AG08396 (cell line): ENCODE results near the gene UTF1.

ENCODE experiments used
- DNase-seq: peaks from one replicate; pipeline ENCODE4 v3.0.0; 2012; ENCODE audit warnings: low spot score, mixed read lengths

UTF1 gene, protein sequence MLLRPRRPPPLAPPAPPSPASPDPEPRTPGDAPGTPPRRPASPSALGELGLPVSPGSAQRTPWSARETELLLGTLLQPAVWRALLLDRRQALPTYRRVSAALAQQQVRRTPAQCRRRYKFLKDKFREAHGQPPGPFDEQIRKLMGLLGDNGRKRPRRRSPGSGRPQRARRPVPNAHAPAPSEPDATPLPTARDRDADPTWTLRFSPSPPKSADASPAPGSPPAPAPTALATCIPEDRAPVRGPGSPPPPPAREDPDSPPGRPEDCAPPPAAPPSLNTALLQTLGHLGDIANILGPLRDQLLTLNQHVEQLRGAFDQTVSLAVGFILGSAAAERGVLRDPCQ

DNA sequence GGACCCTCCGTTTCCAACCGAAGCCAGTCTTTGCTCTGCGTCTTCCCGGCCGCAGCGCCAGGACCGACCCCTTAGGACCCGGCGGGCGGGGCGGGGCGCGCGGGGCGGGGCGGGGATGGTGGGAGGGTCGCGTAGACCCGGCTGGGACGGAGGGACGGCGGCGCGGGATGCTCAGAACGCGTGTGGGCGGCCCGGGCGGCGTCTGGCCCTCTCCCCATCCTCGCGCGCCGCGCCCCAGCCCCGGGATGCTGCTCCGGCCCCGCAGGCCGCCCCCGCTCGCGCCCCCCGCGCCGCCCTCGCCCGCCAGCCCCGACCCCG, at the start of gene UTF1:
Gene UTF1 (plus strand): TSS at position 174 of the 318 bp plus-strand sequence. CDS start 72 bp downstream, at position 246.
- DNase-seq: no peak

DNA sequence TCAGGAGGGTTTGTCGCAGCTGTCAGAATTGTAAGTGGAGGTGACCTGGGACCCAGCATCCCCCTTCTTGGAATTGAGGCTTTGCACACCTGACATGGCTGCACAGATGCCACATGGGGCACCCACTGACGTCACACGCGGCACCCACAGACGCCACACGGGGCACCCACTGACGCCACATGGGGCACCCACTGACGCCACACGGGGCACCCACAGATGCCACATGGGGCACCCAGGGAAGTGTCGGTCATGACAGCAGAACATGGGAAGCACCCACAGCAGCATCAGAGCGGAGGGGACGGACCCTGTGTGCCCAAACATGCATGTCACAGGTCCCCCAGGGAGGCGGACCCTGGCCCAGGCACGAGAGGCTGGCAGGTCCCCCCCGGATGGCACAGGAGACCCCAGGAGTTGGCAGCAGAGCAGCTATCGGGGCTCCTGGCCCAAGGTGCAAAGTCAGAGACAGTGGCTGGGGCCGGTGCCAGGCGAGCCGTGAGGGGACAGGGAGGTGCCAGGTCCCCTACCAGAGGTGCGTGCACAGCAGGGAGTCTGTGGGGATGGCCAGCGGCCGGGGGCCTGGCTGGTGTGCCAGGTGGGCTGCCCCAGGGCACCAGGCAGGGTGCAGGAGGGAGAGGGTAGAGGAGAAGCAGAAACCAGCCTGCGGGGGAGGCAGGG, 48.9 kb upstream of the UTF1 start:
- no peak for DNase-seq

- DNase-seq: no peak
These were observed 47.8 kb upstream of the UTF1 start for GRCh38 chr10:133182190-133182589.

GRCh38 chr10:133182791-133183645, 47.0 kb upstream of the UTF1 start:
- no peak for DNase-seq

DNA sequence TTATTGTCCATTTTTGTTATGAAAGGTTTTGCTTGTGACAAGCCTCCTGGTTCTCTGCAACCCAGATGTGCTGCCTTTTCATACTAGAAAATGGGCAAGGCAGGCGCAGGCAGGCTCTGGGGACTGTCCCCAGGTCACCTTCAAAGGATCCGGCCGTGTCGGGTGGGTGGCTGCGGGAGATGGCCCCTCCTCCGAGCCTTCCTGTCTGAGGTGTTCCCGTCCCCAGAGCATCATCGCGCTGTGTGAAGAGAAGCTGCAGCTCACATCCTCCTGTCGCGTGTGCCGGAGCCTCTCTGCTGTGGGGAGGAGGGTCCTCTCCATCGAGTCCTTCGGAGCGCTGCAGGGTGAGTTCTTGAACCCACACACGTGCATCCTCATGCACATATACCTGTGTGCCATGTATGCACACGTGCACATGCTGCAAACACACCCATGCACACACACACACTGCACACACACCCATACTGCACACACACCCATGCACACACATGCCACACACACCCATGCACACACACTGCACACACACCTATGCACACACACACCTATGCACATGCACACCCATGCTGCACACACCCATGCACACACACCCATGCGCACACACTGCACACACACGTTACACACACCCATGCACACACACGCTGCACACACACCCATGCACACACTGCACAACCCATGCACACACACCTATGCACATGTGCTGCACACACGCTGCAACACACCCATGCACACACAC, 46.2 kb upstream of the UTF1 start:
- no peak for DNase-seq

- DNase-seq: no peak
These were observed 45.3 kb upstream of the UTF1 start for GRCh38 chr10:133184591-133185244.

- no peak for DNase-seq
These were observed 44.6 kb upstream of the UTF1 start for GRCh38 chr10:133185421-133185820.

DNA sequence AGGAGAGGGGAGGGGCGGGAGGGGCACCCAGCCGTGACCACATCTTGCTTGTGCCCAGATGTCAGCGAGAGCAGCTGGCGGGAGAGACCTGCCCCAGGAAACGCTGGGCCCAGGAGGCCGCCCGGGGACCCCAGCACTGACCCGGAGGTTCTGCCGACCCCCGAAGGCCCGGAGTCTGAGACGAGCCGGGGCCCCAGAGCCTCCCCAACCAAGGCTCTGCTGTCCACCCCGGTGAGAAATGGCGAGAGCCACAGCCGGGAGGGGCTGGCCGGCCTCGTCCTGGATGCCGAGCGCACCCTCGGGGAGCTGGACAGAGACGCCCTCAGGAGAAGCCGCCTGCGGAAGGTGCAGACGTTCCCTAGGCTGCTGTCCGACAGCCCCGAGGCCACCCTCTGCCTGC, 44.1 kb upstream of the UTF1 start:
- no peak for DNase-seq

DNA sequence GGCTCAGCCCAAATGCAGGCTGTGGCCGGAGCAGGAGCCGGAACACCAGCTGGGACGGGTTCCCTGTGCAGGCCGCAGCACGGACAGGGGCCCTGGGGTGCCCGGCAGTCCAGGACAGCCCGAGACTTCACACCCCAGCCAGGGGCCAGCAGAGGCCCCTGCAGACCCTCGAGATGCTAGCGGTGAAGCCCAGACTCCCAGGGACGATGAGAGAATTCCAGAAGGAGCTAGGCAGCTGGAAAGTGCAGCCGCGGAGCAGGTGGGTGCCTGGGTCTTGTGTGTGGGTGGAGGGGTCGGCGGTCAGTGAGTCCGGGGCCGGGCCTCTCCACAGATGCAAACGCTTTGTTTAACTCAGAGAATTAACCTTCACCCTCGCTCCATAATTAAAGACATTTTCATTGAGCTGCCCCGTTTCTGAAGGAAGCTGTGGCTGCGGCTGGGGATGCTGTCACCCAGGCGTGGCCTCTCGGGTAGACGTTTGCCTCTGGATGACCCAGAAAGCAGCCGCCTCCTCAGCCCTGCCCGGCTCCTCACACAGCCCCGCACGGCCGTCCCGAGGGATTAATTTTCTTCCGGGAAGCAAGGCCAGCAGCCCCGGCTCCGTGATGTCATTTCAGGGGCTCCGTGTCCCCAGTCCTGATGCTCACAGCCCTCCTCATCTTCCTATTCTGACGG, 43.5 kb upstream of the UTF1 start:
- no peak for DNase-seq

DNA sequence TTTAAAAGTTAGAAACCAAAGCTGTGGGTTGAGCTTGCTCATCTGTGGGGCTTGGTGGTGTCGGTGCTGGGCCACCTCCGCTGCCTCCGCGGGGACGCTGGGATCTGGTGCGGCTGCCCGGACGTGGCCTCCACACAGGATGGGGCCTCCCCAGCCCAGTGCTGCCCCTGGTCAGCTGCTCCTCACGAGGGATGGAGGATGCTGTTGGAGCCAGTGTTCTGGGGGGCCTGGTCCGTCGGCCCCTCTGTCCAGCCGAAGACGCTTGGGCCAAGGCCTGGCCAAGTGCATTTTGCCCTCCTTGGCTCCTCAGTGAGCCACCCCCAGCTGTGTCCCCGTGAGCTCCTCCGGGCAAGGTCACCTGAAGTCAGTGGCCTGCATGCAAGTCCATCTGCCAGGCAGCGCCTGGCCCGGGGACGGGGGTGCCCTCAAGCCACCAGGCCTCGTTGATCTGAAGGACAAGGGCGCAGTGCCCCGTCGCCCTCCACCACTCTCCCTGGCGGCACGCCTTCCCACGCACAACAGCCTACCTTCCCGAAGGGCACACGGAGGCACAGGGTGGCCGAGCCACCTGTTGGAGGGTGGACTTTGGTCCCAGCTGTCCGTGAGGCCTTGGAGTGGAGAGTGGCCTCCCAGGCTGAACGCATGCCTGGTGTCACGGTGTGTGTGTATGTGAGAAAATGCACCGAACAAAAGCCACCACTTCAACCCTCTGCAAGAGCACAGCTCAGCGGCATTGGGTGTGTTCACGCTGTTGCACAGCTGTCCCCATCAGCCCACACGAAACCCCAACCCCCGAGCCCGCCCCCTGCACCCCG, 42.7 kb upstream of the UTF1 start:
- no peak for DNase-seq

GRCh38 chr10:133187906-133188681, 41.9 kb upstream of the UTF1 start:
- no peak for DNase-seq

GRCh38 chr10:133189256-133189655, 40.8 kb upstream of the UTF1 start:
- DNase-seq: no peak

DNA sequence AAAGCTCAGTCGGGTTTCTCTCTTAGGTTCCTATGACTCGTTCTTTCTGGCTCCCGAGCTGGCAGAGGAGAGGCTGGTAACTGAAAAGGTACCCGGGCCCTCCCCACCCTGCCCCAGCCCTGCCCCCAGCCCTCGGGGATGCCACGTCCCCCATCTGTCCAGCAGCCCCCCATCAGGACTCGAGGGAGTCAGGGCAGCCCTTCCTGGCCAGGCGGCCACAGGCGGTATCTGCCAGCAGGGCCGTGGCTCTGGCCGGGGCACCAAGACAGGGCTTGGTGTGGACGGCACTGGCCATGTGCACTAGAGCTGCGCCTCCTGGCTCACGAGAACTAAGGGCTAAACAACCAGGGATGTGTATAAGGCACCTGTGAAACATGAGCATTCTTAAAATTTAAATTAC, 40.3 kb upstream of the UTF1 start:
- DNase-seq: no peak

DNA sequence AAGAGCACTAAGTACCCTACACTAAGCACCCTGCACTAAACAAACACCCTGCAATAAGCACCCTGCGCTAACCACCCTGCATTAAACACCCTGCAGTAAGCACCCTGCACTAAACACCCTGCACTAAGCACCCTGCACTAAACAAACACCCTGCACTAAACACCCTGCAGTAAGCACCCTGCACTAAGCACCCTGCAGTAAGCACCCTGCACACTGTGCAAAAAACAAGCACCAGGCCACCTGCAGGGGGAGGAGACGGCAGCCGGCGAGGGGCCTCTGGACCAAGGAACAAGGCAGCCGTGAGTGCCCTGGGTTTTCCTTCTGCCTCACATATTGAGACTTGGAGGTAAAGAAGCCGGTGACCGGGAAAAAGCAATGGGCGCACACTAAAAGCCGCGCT, 39.8 kb upstream of the UTF1 start:
- no peak for DNase-seq

DNA sequence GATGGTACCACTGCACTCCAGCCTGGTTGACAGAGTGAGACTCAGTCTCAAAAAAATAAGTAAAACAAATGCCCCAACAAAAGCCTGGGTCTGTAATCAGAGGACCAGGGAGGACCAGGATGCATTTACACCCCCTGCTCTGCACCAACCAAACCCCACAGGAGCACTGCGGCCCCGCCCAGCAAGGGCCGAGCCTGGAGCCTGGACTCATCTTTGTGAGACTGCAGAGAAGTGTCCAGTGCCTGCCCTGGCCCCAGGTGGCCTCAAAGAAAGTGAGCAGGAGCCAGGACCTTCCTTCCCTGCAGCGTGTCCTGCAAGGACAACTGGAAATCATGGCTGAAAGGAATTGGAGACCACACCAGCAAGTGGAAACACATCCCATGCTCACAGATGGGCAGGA, 38.4 kb upstream of the UTF1 start:
- DNase-seq: no peak

DNA sequence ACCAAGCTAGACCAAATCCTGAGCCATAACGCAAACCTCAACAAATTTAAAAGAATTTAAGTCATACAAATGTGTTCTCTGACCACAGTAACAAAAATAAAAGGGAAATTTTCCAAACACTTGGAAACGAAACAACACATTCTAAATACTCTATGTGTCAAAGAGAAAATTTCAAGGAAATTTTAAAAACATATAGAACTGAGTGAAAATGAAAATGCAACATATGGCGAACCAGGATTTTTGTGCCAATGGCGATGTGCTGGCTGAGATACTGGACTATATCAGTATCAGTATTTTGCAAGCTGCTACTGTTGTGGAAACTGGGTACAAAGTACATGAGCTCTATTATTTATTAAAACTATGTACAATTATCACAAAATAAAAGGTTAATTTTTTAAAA, 35.9 kb upstream of the UTF1 start:
- no peak for DNase-seq

- no peak for DNase-seq
These were observed 34.9 kb upstream of the UTF1 start for GRCh38 chr10:133195096-133195495.

GRCh38 chr10:133195611-133196010, 34.4 kb upstream of the UTF1 start:
- DNase-seq: no peak

DNA sequence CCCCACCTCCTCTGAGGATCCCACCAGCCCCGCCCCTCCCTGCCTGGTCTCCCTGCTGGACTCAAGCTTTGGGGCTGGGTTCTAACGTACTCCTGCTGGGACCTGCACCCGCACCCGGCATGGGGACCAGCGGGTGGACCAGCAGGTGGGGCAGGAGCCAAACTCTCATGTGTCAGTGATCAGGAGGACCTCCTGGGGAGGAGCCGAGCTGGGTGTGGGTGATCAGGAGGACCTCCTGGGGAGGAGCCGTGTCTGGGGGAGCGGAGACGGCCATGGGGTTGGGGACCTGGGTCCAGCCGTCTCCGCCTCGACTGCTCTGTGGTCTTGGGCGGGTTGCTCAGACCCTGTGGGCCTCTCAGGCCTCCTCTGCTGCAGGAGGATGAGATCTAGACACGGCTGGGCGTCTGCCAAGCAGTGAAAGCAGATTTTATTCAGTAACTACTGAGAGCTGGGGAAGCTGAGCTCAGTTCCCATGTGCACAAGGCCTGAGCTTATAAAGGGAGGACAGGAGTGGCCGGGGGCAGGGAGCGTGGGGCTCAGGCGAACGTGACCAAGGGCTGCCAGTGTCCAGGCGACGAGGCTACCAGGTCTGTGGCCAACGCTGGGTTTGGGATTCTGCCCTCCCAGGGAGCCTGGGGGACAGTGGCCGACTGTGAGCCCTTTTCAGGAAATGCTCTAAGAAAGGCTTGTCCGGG, 33.6 kb upstream of the UTF1 start:
- DNase-seq: no peak
